ENCODE results near the gene FER. TPM values are rescaled to one million over a fixed set of nuclear protein-coding genes. Genes with fewer than 3 reads are reported as not detected.

FER gene
- total RNA-seq, 1 donor from 2014 or later = 19.2 TPM

DNA sequence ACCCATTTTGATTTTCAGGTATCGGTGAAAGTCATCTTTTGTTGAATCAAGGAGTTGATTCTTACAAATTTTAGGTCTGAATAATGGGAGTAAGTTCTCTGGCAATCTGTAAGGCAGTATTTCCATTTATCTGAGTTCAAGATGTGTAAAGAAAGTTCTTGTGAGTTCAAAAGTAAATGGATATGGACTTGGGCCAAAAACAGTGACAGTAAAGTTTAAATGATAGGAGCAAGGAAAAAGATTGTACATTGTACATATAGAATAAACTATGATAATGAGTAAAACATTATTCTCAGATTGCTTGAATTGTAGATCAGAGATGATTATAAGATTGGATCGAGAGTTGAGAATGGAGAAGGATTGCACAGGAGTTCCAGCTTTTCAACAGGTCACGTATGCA, 332.8 kb downstream of the FER start:
- intact Hi-C loops (cut with DNase I) = no loop called here
- no peak overlapping the region for H3K27ac ChIP-seq
- no peaks in the 10 kb centered on the region for H3K27me3 ChIP-seq
- no peaks in the 10 kb centered on the region for H3K4me1 ChIP-seq
- no peaks in the 10 kb centered on the region for H3K36me3 ChIP-seq
- DNase-seq (ENCODE audit: extremely low spot score in 2 of 2) = no peak
- TF ChIP-seq POLR2AphosphoS5 (IDR thresholded peaks at IDR 0.05; ENCODE audit: insufficient read depth in 1 of 2, low read depth in 1 of 2) (no peak), POLR2A (IDR thresholded peaks at IDR 0.05) (no peak)
- TF ChIP-seq, protein P1, sequence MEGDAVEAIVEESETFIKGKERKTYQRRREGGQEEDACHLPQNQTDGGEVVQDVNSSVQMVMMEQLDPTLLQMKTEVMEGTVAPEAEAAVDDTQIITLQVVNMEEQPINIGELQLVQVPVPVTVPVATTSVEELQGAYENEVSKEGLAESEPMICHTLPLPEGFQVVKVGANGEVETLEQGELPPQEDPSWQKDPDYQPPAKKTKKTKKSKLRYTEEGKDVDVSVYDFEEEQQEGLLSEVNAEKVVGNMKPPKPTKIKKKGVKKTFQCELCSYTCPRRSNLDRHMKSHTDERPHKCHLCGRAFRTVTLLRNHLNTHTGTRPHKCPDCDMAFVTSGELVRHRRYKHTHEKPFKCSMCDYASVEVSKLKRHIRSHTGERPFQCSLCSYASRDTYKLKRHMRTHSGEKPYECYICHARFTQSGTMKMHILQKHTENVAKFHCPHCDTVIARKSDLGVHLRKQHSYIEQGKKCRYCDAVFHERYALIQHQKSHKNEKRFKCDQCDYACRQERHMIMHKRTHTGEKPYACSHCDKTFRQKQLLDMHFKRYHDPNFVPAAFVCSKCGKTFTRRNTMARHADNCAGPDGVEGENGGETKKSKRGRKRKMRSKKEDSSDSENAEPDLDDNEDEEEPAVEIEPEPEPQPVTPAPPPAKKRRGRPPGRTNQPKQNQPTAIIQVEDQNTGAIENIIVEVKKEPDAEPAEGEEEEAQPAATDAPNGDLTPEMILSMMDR (IDR thresholded peaks at IDR 0.05) = no peak
- H3K9me3 ChIP-seq = no peaks in the 10 kb centered on the region
- no peak overlapping the region for H3K4me3 ChIP-seq

DNA sequence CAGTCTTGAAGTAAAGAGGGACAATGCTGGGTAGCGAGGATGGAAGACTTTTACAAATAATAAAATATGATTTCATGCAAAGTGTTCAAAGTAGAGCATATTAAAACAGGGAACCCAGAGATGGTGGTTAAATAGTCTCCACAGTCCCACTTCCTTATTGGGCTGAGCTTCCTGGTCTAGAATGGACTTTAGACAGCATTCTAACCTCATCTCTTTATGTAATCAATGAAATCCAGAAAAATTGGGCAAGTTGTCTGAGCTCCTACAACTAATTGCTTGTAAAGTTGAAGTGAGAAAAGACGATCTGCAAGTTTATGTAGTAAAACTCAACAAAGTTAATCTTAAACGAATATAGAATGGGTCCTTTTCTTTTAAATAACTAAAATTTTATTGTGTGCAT, 333.2 kb downstream of the FER start:
- intact Hi-C loops (cut with DNase I) = no loop called here
- no peak for TF ChIP-seq POLR2A (IDR thresholded peaks at IDR 0.05)
- TF ChIP-seq, protein P1 (IDR thresholded peaks at IDR 0.05) = no peak
- no peak for TF ChIP-seq POLR2AphosphoS5 (IDR thresholded peaks at IDR 0.05; ENCODE audit: insufficient read depth in 1 of 2, low read depth in 1 of 2)
- Histone ChIP-seq H3K27ac (no peak overlapping the region), H3K27me3 (no peaks in the 10 kb centered on the region), H3K4me3 (no peak overlapping the region), H3K36me3 (no peaks in the 10 kb centered on the region), H3K9me3 (no peaks in the 10 kb centered on the region), H3K4me1 (no peaks in the 10 kb centered on the region)
- DNase-seq (ENCODE audit: extremely low spot score in 2 of 2) = no peak

DNA sequence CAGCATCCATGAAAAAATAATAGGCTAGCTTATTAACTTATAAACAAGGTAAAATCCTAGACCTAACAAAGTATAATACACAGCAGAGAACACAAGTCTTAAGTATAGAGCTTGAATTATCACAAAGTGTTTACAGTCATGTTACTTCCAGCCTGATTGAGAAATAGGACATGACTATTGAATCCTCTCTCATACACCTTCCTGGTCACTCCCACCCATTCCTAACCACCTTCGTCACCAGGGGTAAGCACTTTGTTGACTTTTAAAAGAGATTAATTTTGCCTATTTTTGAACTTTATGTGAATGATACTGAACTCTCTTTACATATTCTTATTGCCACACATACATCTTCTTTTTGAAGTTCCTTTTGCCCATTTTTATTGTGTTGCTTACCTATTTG, 336.2 kb downstream of the FER start:
- H3K4me1 ChIP-seq = no peaks in the 10 kb centered on the region
- no peak overlapping the region for H3K27ac ChIP-seq
- H3K36me3 ChIP-seq = no peaks in the 10 kb centered on the region
- H3K9me3 ChIP-seq = no peaks in the 10 kb centered on the region
- no peaks in the 10 kb centered on the region for H3K27me3 ChIP-seq
- no peak overlapping the region for H3K4me3 ChIP-seq
- intact Hi-C loops (cut with DNase I) = no loop called here
- no peak for TF ChIP-seq POLR2AphosphoS5 (IDR thresholded peaks at IDR 0.05; ENCODE audit: insufficient read depth in 1 of 2, low read depth in 1 of 2)
- no peak for TF ChIP-seq POLR2A (IDR thresholded peaks at IDR 0.05)
- TF ChIP-seq, protein P1 (IDR thresholded peaks at IDR 0.05) = no peak
- no peak for DNase-seq (ENCODE audit: extremely low spot score in 2 of 2)

DNA sequence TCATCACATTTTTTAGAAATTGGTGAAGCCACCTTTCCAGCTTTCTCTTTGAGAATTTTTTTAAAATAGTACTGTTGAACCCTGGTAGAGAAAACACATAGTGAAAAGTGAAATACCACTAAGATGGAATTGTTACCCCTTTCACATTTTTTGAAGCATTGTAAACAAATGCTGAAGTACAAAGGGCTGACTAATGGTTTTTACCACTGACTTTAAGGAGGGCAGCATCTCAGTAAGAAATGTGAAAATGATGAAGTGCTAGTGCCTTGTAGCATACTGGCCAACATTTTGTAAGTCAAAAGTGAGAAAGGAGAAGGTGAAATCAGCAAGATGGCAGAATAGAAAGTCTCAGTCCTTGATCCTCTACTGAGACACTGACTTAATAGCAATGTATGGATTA, 341.5 kb downstream of the FER start:
- DNase-seq (ENCODE audit: extremely low spot score in 2 of 2) = no peak
- Histone ChIP-seq H3K9me3 (no peaks in the 10 kb centered on the region), H3K4me1 (no peaks in the 10 kb centered on the region), H3K27me3 (no peaks in the 10 kb centered on the region), H3K36me3 (no peaks in the 10 kb centered on the region), H3K27ac (no peak overlapping the region), H3K4me3 (no peak overlapping the region)
- intact Hi-C loops (cut with DNase I) = no loop called here
- TF ChIP-seq POLR2A (IDR thresholded peaks at IDR 0.05) = no peak
- no peak for TF ChIP-seq POLR2AphosphoS5 (IDR thresholded peaks at IDR 0.05; ENCODE audit: insufficient read depth in 1 of 2, low read depth in 1 of 2)
- TF ChIP-seq, protein P1 (IDR thresholded peaks at IDR 0.05) = no peak

DNA sequence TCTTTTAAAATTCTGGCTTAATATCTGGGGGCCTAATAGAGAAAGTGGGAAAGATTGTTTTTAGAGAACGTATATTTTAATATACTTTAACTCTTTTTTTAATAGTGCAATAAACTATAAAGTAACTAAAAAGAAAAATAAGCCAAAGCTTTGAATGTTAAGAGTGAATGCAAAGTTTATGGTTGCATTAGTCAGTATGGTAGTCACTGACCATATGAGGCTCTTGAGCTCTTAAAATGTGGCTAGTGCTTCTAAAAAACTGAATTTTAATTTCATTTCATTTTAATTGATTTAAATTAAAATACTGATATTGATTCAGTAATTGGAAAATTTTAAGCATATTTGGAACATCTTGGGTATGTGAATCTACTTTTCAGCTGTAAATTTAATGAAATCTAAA, 351.4 kb downstream of the FER start:
- Histone ChIP-seq H3K36me3 (no peaks in the 10 kb centered on the region), H3K27ac (no peak overlapping the region), H3K27me3 (no peaks in the 10 kb centered on the region), H3K4me3 (no peak overlapping the region), H3K4me1 (no peaks in the 10 kb centered on the region), H3K9me3 (no peaks in the 10 kb centered on the region)
- intact Hi-C loops (cut with DNase I) = no loop called here
- DNase-seq (ENCODE audit: extremely low spot score in 2 of 2) = no peak
- TF ChIP-seq, protein P1 (IDR thresholded peaks at IDR 0.05) = no peak
- TF ChIP-seq POLR2A (IDR thresholded peaks at IDR 0.05) = no peak
- TF ChIP-seq POLR2AphosphoS5 (IDR thresholded peaks at IDR 0.05; ENCODE audit: insufficient read depth in 1 of 2, low read depth in 1 of 2) = no peak
